Trophoblast cell (in vitro differentiated cells and primary cell): Measurements from ENCODE around the gene CDC42BPB.

Experiments
- DNase-seq, 2 donors: peaks; one replicate each; pipeline ENCODE4 v3.0.0-alpha.2; 2016
- H2AFZ ChIP-seq: 2 replicates; pipeline ENCODE4 v1.6.1; 2013; ENCODE audit warnings: low read length, moderate library complexity, mild to moderate bottlenecking; ENCODE audit not compliant: insufficient read depth, poor library complexity
- H2AK5ac ChIP-seq: 2 replicates; pipeline ENCODE4 v1.6.1; 2013; ENCODE audit warnings: mild to moderate bottlenecking, low read length
- H2BK120ac ChIP-seq: 2 replicates; pipeline ENCODE4 v1.6.1; 2013; ENCODE audit warnings: low read length, mild to moderate bottlenecking, moderate library complexity; ENCODE audit not compliant: insufficient read depth, poor library complexity
- H2BK12ac ChIP-seq: 2 replicates; pipeline ENCODE4 v1.6.1; 2013; ENCODE audit warnings: mild to moderate bottlenecking, low read length, moderate library complexity
- H2BK5ac ChIP-seq: 2 replicates; pipeline ENCODE4 v1.6.1; 2013; ENCODE audit warnings: low read length, low read depth, moderate library complexity, mild to moderate bottlenecking; ENCODE audit not compliant: poor library complexity
- H3K14ac ChIP-seq: 2 replicates; pipeline ENCODE4 v1.6.1; 2013; ENCODE audit warnings: mild to moderate bottlenecking, low read length
- H3K18ac ChIP-seq: 2 replicates; pipeline ENCODE4 v1.6.1; 2013; ENCODE audit warnings: mild to moderate bottlenecking, low read length
- H3K23ac ChIP-seq: 2 replicates; pipeline ENCODE4 v1.6.1; 2013; ENCODE audit warnings: low read length
- H3K27ac ChIP-seq: 2 replicates; pipeline ENCODE4 v1.5.1; 2013; ENCODE audit warnings: low read depth, mild to moderate bottlenecking, inconsistent platforms, low read length, moderate library complexity
- H3K27me3 ChIP-seq: 2 replicates; pipeline ENCODE4 v1.6.1; 2013; ENCODE audit warnings: inconsistent platforms, mild to moderate bottlenecking, low read length, moderate library complexity; ENCODE audit not compliant: insufficient read depth
- H3K36me3 ChIP-seq, 2 experiments: 1 replicate in 1 of 2; 2 replicates in 1 of 2; pipeline ENCODE4 v1.6.1; 2013; ENCODE audit warnings: low read length in 2 of 2, mild to moderate bottlenecking in 2 of 2, moderate library complexity in 1 of 2; ENCODE audit not compliant: insufficient read depth in 2 of 2, control insufficient read depth in 1 of 2
- H3K4ac ChIP-seq: 2 replicates; pipeline ENCODE4 v1.6.1; 2013; ENCODE audit warnings: low read depth, mild to moderate bottlenecking, low read length, moderate library complexity
- H3K4me1 ChIP-seq, 2 experiments: 1 replicate in 1 of 2; 2 replicates in 1 of 2; pipeline ENCODE4 v1.6.1; 2013; ENCODE audit warnings: low read length in 2 of 2, mild to moderate bottlenecking in 2 of 2, moderate library complexity in 1 of 2; ENCODE audit not compliant: insufficient read depth in 2 of 2, control insufficient read depth in 1 of 2
- H3K4me2 ChIP-seq: 2 replicates; pipeline ENCODE4 v1.6.1; 2013; ENCODE audit warnings: inconsistent platforms, mild to moderate bottlenecking, low read length, moderate library complexity
- H3K4me3 ChIP-seq: 2 replicates; pipeline ENCODE4 v1.5.1; 2013; ENCODE audit warnings: mild to moderate bottlenecking, low read depth, low read length, inconsistent platforms
- H3K79me1 ChIP-seq: one replicate; pipeline ENCODE4 v1.6.1; 2013; ENCODE audit warnings: low read length
- H3K79me2 ChIP-seq: 2 replicates; pipeline ENCODE4 v1.6.1; 2013; ENCODE audit warnings: low read length, mild to moderate bottlenecking; ENCODE audit not compliant: control insufficient read depth, insufficient read depth, poor library complexity
- H3K9ac ChIP-seq: 2 replicates; pipeline ENCODE4 v1.6.1; 2013; ENCODE audit warnings: mild to moderate bottlenecking, low read length
- H3K9me3 ChIP-seq: 2 replicates; pipeline ENCODE4 v1.6.1; 2013; ENCODE audit warnings: low read depth, mild to moderate bottlenecking, control low read depth, inconsistent platforms, low read length; ENCODE audit not compliant: insufficient read depth
- H4K12ac ChIP-seq: 2 replicates; pipeline ENCODE4 v1.6.1; 2013; ENCODE audit warnings: low read depth, mild to moderate bottlenecking, low read length, moderate library complexity
- H4K8ac ChIP-seq: 2 replicates; pipeline ENCODE4 v1.6.1; 2013; ENCODE audit warnings: low read depth, mild to moderate bottlenecking, low read length, moderate library complexity
- H4K91ac ChIP-seq: one replicate; pipeline ENCODE4 v1.6.1; 2013; ENCODE audit warnings: low read depth, mild to moderate bottlenecking, low read length, moderate library complexity
- WGBS: extraction: QIAGEN DNeasy Blood & Tissue Kit; methylation state at CpG from one replicate; pipeline ENCODE4 v1.1.7; 2013; ENCODE audit warnings: missing lambda C conversion rate; ENCODE audit not compliant: insufficient read length, insufficient coverage; ENCODE audit errors: extremely low coverage; 5-methylcytosine and 5-hydroxymethylcytosine counted together

CDC42BPB gene

DNA sequence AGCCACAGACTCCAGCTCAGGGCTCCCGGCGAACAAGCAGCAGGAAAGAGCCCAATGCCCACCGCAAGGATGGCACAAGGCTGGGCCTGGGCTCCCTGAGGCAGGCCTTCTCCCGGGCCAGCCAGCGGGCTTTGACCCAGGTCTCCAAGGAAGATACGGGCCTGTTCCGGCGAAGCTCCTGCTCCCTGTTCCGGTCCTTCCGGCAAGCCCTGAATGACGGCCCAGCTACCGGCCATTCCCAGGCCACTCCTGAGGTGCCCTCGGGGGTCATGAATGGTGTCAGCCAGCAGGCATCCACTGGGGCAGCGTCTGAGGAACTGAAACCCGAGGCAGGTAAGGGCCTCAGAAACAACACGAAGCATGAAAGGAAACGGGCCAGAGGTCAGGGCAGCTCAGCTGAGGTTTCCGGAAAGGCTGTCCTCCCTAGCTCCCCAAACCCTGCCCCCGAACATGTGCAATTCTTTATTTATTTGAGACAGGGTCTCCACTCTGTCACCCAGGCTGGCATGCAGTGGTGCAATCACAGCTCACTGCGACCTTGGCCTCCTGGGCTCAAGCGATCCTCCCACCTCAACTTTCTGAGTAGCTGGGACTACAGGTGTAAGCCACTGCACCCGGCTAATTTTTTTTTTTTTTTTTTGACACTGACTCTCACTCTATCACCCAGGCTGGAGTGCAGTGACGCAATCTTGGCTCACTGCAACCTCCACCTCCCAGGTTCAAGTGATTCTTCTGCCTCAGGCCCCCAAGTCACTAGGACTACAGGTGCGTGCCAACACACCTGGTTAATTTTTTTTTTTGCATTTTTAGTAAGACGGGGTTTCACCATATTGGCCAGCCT lies 43.2 kb upstream of the CDC42BPB start:
- peak overlapping the region; percentile 14 for H3K4me2 ChIP-seq
- H3K4me1 ChIP-seq, result peaks cover 12 to 25% of the 10 kb centered on the region in 2 experiments
- H3K9me3 ChIP-seq, result peaks cover 5% of the 10 kb centered on the region
- H3K9ac ChIP-seq, result no peak overlapping the region
- peak overlapping the region; percentile 56 for H4K8ac ChIP-seq
- H2BK12ac ChIP-seq, result no peak overlapping the region
- H3K79me1 ChIP-seq, result peaks cover 4% of the 10 kb centered on the region
- peak overlapping the region; percentile 28 for H4K91ac ChIP-seq
- H2AK5ac ChIP-seq, result no peak overlapping the region
- H2BK5ac ChIP-seq, result peak overlapping the region; percentile 18
- peak overlapping the region; percentile 4 for H2BK120ac ChIP-seq
- H3K4ac ChIP-seq, result no peak overlapping the region
- H2AFZ ChIP-seq, result peak overlapping the region; percentile 4
- peak; percentile 94 to 97 for DNase-seq
- WGBS, result no CpG with 5 or more reads among the region's 25 CpGs
- no peaks in the 10 kb centered on the region for H3K79me2 ChIP-seq
- no peak overlapping the region for H3K23ac ChIP-seq
- H3K18ac ChIP-seq, result no peak overlapping the region
- H3K4me3 ChIP-seq, result no peak overlapping the region
- peak overlapping the region; percentile 19 for H3K14ac ChIP-seq
- no peak overlapping the region for H4K12ac ChIP-seq
- H3K36me3 ChIP-seq, result no peaks in the 10 kb centered on the region
- peak overlapping the region; percentile 32 for H3K27ac ChIP-seq
- peaks cover 10% of the 10 kb centered on the region for H3K27me3 ChIP-seq

DNA sequence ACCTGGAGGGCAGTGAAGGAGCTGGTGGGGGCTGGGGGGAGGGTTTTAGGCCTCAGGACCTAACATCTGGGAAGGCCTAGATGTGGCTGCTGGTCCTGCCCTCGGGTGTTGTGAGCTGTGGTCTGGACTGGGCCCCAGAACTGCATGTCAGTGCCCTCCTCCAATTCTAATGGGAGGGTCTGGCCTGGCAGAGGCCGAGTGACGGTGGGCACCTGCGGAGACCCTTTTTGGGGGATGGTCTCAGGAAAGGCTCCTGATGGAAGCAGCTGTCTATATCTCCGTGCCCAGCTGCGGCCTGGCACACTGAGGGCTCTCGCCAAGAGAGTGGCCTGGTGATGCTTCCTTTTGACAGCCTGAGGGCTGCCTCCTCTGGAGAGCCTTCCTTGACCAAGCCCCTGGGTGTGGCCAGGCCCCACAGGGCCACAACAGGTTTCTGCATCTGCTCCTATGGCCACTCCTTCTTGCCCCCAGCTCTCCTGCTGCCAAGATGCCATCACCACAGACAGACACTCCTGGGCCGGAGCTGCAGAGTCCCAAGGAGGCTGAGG lies 42.5 kb upstream of the CDC42BPB start:
- Histone ChIP-seq H3K9ac (no peak overlapping the region), H2BK5ac (peak overlapping the region; percentile 18), H3K27me3 (peaks cover 9% of the 10 kb centered on the region), H3K9me3 (peaks cover 5% of the 10 kb centered on the region), H2BK120ac (peak overlapping the region; percentile 4), H3K36me3 (no peaks in the 10 kb centered on the region), H3K4me3 (no peak overlapping the region), H4K91ac (peak overlapping the region; percentile 28), H3K23ac (no peak overlapping the region), H3K14ac (peak overlapping the region; percentile 19), H3K79me2 (no peaks in the 10 kb centered on the region), H4K8ac (peak overlapping the region; percentile 56), H3K4ac (no peak overlapping the region), H3K4me2 (no peak overlapping the region), H4K12ac (no peak overlapping the region), H2AK5ac (no peak overlapping the region), H3K18ac (no peak overlapping the region), H3K27ac (peak overlapping the region; percentile 13), H3K79me1 (peaks cover 4% of the 10 kb centered on the region), H3K4me1 (peaks cover 12 to 23% of the 10 kb centered on the region in 2 experiments), H2BK12ac (peak overlapping the region; percentile 23), H2AFZ (peak overlapping the region; percentile 4)
- peak in 1 of 2 donors; percentile 48 for DNase-seq
- WGBS, result no CpG with 5 or more reads among the region's 8 CpGs

DNA sequence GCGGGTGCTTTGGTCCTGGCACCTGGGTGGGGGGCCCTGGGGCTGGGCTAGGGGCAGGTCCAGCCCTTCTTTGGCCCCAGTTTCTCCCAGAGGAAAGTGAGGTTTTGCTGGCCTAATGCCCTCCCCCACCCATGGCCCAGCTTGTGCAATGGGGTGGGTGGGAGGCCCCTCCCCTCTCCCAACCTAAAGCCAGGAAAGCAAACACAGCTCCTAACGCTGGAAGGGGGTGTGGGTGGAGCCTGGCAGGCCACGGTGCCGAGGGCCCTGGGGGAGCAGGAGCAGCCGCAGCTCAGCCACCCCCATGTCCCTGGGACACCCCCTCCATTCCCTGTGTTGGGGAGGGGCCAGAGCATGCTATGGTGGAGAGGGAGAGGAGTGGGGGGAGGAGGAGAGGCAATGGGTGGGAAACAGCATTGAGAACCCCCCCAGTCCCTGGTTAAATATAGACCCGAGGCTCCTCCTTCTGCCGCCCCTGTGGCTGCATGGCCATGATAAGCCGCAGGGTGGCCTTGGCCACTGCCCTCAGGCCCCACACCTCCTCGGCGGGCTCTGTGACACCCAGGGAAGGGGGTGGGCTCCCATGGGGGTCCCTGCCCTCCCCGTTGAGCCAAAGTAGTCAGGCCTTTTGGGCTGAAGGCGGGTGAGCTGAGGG lies 41.9 kb upstream of the CDC42BPB start:
- Histone ChIP-seq H4K8ac (no peak overlapping the region), H3K4ac (no peak overlapping the region), H3K4me3 (no peak overlapping the region), H3K23ac (no peak overlapping the region), H3K9ac (no peak overlapping the region), H2AK5ac (no peak overlapping the region), H3K4me2 (no peak overlapping the region), H3K9me3 (peaks cover 5% of the 10 kb centered on the region), H3K4me1 (peaks cover 10 to 23% of the 10 kb centered on the region in 2 experiments), H3K27me3 (peaks cover 6% of the 10 kb centered on the region), H2BK12ac (no peak overlapping the region), H4K12ac (no peak overlapping the region), H3K14ac (no peak overlapping the region), H3K36me3 (no peaks in the 10 kb centered on the region), H3K79me1 (peaks cover 4% of the 10 kb centered on the region), H2BK5ac (no peak overlapping the region), H2BK120ac (no peak overlapping the region), H2AFZ (no peak overlapping the region), H4K91ac (peak overlapping the region; percentile 28), H3K27ac (no peak overlapping the region), H3K79me2 (no peaks in the 10 kb centered on the region), H3K18ac (no peak overlapping the region)
- WGBS, result no CpG with 5 or more reads among the region's 12 CpGs
- no peak for DNase-seq

DNA sequence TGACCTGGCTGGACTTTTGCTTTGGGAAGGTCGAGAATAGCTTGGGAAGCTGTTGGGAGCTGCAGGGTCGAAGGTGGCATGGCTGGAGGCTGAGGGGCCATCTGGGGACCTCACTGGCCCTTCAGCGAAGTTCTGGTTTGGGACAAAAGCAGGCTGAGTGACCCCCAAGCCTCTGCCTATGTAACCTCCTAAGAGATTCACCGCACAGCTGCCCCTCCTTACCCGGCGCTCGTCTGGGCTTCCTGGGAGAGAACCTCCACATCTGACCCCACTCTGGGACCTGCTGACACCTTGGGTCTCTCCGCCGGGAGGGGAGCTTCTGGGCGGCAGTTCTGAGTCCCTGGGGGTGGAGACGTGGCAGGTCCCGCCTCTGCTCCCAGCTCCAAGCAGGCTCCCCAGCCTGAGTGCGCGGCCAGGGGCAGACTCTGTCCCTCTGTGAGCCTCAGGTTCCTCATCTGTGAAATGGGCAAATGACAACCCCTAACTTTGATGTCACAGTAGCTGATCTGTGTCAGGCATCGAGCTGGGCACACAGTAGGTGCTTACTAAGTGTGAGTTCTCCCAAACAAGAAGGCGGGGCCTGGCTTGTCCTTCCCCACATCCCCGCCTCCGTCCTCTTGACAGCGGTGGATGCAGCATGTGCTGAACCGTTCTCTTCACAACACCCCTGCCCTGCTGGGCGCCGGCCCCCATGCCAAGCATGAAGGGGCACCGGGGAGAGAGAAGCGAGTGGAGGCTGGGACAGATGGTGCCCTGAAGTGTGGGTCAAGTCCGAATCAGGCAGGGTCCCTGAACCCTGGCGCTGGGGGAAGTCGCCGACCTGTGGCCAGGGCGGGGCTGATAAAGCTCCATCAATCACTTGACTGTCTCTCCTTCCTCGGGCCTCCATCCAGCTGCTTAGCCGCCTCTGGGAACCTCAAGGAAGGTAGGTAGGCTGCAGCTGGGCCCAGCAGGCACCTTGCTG lies 40.9 kb upstream of the CDC42BPB start:
- WGBS, result no CpG with 5 or more reads among the region's 31 CpGs
- H3K4me1 ChIP-seq, result peaks cover 10 to 16% of the 10 kb centered on the region in 2 experiments
- H3K18ac ChIP-seq, result no peak overlapping the region
- no peak overlapping the region for H3K23ac ChIP-seq
- no peak overlapping the region for H3K14ac ChIP-seq
- no peak overlapping the region for H3K4me2 ChIP-seq
- no peaks in the 10 kb centered on the region for H3K36me3 ChIP-seq
- H2BK5ac ChIP-seq, result no peak overlapping the region
- H4K91ac ChIP-seq, result no peak overlapping the region
- no peak overlapping the region for H2AK5ac ChIP-seq
- peaks cover 4% of the 10 kb centered on the region for H3K79me1 ChIP-seq
- H3K4me3 ChIP-seq, result no peak overlapping the region
- H4K12ac ChIP-seq, result no peak overlapping the region
- H3K27ac ChIP-seq, result no peak overlapping the region
- H3K9ac ChIP-seq, result no peak overlapping the region
- H3K79me2 ChIP-seq, result no peaks in the 10 kb centered on the region
- H4K8ac ChIP-seq, result no peak overlapping the region
- peaks cover 4% of the 10 kb centered on the region for H3K27me3 ChIP-seq
- no peak overlapping the region for H2BK120ac ChIP-seq
- no peak overlapping the region for H3K4ac ChIP-seq
- H3K9me3 ChIP-seq, result peaks cover 5% of the 10 kb centered on the region
- H2BK12ac ChIP-seq, result no peak overlapping the region
- no peak for DNase-seq
- H2AFZ ChIP-seq, result no peak overlapping the region
